Muscle of arm (tissue), 12 donors: Measurements from ENCODE around the gene LTB4R2. TPM values are rescaled to one million over a fixed set of nuclear protein-coding genes. Genes with fewer than 3 reads are reported as not detected.

ENCODE experiments used
- DNase-seq: peaks from one replicate; pipeline ENCODE4 v3.0.0-alpha.2; 2013
- polyA plus RNA-seq, 12 donors: library from polyadenylated mRNA; unstranded; fragments of 120-200 nt; gene quantifications; one replicate each; pipeline ENCODE4 v1.2.1, GENCODE V29; 2013; ENCODE audit not compliant: insufficient read length in 12 of 12

The LTB4R2 gene
- polyA plus RNA-seq, 12 donors, result 1.6 to 7.2 (median 2.7) TPM; not detected in 1

DNA sequence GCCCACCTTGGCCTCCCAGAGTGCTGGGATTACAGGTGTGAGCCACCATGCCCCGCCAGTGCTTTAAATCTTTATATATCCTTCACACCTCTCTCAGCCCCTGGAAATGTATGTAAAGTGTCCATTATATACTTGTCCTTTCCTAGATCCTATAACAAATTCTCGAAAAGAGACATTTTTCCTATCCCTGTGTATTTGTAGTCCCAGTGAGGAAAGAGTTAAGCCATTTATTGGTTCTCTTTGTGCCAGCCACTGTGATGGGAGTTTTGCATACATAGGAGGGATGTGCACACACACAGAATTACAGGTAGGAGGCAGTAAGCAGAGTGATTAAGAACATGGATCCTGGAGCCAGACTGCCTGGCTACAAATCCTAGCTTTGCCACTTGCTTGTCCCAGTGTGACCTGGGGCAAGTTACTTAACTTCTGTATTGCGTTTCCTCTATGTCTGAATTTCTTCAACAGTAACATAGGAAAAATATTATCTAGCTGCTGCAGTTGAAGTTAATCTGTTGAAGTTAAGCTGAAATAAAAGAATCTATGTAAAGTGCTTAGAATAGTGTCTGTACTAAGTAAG is 36.4 kb upstream of the LTB4R2 start:
- DNase-seq, result no peak

DNA sequence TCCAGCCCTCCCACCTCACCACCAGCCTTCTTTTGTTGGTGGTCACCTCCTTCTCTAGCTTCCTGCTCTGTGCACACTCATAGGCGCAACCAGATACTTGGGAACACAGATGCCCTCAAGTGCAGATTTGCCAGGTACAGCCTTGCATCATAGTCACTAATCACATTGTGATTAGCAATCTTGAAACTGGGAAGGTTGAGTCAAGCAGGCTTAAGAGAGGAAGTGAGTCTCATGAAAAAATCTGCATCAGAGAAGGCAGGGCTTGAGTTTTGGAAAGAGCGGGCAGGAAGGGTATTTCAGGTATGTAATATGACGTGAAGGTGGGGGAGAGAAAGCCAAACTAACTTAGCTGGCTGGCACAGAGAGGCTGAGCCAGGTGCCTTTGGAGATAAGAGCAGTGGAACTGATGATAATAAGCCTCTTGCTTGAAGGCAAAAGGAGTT is 35.8 kb upstream of the LTB4R2 start:
- no peak for DNase-seq

DNA sequence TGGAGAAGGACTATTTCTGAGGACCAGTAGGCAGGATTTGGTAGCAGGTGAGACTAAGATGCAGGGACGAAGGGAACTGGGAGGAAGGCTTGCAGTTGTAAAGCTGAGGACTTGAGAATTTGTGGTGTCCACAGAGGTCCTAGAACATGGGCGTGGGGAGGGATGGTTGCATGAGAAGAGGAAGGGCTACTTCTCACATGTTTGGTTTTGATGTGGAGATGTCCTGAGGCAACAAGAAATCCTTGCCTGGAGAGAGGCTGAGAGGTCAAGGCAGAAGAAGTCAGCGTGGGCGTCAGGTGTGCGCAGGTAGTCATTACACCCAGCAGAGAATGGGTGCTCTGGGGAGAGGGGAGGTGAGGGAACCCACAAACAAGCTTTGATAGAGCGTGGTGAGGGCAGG is 32.9 kb upstream of the LTB4R2 start:
- DNase-seq, result no peak

DNA sequence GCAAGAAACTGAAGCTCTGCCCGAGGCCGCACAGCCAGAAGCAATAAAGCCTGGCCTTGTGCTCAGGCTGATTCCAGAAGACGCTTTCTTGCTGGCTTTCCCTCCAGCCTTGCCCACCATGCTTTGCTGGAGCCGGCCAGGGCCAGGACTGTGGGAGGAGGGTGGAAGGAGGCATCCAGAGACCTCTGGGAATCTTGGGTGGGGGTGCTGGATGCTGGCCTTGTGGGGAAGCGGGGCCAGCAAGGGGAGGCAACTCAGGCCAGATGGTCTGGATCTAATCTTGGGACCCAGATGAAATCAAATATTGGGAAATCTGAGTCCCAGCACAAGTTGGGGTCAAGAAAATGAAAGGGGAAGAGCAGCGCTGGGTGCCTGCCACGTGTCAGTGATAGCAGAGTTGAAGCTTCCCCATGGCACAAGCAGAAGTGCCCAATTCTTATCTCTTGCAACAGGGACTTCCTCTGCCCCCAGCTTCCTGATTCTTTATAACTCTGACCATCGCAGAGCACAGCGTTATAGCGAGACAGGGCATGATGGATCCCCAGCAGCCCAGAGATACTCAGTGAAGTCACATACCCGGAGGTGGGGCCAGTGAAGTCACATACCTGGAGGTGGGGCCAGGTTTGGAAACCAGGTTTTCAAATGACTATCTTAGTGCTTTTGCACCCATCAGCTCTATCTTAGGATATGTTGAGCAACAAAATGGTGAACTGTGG is 32.2 kb upstream of the LTB4R2 start:
- no peak for DNase-seq

DNA sequence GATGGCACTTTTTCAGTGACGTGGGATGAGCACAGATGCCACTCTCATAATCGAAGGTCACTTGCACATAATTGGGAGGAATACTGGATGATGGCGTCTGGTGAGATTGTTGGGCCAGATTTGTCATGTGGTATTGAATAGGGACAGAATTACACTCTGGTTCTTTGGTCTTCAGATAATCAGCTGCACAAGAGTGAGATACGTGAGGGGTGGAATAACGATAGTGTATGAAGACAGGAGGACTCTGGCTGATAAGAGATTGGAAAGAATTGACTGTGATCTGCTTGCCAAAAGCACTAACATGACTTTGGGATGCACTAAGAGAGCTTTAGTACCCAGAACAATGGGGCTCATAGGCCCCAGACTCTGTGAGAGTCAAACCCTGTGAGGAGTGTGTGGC is 31.5 kb upstream of the LTB4R2 start:
- DNase-seq, result no peak

DNA sequence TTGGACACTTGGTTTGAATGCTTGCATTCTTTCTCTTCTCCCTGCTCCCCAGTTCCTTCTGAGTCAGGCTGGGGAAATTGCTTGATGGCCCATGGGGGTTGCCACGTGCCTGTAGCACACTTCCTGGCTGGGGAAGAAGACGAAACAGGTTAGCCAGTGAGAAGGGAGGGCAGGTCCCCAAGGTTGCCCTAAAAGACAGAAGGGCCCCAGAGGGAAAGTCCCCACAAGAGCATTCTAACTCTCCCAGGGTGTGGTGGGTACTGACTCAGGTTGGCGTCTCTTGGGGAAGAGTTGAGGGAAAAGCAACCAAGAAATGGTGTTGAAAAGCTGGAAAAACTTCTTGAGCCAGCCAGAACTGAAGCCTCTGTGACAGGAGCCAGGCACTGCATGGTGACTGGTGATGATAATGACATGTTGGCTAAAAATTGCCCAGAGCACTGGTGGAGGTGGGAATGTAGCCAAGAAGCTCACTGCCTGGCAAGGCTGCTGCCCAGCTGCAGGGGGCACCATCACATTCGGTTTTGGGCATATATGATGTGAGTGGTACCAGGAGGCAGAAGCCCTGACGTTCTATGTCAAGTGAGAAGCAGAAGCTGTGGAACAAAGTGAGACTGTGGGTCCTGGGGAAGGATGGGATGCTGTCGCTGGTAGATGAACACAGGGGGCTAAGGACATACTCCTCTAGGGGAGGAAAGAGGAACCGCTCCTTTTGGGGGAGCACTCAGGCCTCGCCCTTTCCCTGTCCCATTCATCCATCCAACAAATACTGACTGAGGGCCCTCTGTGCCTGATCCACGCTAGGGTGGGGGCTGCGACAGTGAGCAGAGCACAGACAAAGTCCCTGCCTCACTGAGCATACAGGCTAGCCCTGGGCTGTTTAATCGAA is 30.4 kb upstream of the LTB4R2 start:
- DNase-seq, result no peak

DNA sequence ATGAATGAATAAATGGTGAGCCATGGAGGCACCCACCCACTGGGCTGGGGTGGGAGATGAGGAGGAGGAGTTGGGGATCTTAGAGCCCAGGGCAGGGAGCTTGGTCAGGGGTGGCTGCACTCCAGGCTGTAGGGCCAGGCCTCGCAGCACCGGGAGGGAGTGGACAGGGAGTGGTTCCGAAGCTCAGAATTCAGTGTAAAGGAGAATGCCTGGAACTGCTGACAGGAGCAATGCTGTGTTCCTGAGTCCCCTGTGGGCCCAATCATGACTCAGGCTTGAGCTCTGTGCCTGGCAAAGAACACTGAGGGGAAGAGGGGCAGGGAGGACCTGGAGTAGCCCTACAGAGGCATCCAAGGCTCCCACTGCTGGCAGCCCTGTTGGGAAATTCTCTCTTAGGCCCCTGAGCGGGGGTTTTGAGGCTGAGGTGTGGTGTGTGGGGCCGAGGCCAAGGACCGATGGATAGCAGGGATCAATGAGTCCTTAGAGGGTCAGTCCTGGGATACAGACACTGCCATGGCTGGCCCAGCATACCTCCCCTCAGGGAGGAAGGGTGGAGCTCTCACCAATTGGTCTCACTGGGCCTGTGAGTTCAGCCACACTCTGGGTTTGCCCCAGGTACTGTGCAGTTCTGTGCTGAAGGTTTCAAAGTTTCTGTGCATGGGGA is 29.0 kb upstream of the LTB4R2 start:
- no peak for DNase-seq

DNA sequence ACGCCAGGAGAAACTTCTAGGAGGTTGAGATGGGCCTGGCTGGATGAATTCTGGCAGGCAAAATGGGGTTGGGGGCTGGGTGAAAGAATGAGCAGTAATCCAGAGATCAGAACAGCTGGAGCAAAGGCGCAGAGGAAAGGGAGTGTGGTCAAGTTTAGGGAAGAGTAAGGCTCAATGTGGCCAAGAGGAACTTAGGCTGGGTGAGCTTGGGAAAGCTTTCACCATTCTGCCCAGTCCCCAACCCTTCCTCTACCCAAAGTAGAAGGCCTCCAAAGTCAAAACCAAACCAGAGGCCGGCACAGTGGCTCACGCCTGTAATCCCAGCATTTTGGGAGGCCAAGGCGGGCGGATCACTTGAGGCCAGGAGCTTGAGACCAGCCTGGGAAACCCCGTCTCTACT is 28.3 kb upstream of the LTB4R2 start:
- DNase-seq, result no peak

DNA sequence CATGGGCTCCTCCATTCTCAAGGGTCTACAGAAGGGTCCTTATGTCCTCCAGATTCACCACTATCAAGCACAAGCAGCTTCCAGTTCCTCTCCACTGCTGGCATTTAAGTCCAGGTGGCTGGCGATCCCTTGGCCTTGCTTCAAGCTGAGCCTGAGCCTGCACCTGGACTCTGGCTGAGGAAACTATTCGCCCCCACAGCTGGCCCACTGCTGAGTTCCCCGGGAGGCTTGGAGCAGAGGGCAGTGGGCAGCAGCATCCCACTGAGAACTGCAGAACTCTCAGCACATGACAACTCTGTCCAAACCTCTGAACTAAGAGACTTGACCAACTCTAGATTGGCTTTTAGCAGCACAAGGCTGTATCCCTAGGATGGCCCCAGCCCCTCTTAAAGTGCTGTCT is 27.2 kb upstream of the LTB4R2 start:
- no peak for DNase-seq

DNA sequence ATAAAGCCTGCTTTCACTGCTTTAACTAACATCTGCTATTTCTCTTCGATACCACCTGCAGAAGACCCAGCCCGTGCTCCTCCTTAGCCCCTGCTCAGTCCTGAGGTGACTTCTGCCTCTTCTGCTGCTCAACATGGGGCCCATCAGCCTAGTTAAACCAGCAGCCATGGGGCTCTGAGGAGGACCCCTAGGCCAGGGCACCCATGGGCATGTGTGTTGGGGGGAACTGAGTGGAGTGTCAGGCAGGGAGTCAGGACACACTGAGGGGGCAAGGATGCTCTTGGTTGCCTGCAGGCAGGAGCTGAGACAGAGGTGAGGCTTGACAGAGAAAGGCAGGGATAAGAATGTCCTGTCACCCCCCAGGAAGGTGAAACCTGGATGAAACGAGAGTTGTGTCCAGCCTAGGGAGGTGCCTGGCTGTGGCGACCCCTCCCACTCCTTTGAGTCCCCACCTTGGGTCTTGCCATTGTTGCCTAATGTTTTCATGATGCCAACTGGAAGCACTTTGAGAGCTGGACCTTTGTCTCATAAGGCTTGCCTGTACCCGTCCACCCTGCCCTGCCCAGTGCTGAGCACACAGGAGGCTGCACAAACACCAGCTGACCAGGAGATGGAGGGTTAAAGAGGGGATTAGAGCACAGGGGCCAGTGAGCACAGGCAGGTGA is 26.0 kb upstream of the LTB4R2 start:
- DNase-seq, result no peak

DNA sequence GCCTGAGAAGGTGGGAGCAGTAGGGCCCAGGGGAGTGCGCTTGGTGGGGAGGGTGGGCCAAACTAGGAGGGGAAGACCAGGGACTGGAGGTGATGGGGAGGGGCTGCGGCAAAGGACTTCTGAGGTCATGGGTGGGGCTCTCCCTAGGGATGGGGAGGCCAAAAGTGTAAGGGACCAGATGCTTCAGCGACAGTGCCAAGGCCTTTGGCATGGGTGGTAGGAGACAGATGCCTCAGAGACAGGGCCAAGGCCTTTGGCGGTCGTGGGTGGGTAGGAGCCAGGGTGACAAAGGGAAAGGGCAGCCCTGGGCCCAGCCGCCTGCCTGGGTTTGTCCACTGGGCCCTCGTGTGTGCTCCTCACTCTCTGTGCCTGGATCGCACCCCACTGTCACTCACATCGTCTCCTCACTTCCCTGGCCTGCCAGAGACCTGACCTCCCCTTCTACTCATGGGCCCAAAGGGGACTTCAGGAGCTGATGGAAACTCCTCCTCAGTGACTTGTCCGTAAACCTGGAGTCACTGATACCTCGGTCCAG is 25.4 kb upstream of the LTB4R2 start:
- no peak for DNase-seq

DNA sequence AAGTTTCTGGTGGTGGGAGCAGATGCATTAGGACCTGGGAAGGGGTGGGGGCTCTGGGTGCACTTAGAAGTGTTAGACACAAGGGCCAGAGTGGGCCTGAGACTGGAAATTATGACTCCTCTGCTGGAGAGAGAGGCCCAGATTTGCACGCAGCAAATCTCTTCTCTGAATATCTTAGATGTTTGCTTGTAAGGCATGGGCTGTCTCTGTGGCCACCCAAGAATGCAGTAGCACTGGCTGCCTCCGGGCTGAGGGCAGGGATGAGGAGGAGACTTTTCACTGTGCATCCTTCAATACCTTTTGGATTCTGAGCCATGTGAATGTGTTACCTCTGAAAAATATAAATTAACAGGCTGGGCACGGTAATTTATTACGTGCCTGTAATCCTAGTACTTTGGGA is 24.6 kb upstream of the LTB4R2 start:
- DNase-seq, result no peak

DNA sequence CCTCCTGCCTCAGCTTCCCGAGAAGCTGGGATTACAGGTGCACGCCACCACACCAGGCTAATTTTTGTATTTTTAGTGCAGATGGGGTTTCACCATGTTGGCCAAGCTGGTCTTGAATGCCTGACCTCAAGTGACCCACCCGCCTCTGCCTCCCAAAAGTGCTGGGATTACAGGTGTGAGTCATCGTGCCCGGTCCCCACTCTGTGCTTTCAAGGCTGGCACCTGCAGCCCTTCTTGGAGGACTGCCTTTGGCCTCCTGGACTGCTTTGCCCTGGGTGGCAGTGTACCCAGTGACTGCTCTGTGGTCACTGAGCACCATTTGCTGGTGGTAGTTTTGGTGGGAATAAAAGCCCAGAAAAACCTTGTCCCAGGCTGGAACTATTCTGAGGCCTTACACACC is 22.9 kb upstream of the LTB4R2 start:
- DNase-seq, result no peak

DNA sequence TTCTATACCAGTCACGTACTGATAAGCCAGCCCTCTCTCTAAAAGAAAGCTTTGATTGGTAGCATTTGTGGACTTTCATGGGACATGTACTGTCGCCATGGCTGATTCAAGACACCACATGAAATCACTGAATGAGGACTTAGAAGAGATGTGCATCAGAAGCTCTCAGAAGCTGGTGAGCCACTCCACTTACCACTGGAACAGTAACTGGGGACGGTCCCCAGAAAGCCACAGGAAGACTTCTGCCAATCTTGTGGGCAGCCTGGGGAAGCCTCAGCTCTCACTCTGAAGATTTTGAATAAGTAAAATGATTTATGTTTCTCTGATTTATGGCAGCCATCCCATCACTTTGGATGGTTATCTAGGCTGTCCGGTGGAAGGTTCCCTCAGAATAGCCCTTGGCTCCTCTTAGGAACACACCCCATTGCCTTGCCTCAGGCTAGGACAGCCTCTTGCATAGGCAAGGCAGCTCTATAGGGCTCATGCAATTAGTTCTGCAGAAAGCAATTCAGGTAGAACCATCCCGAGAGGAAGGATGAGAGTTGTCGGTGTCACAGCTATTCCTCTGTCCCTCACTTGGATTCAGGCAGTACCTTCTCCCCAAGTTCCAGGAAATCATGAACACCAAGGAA is 20.2 kb upstream of the LTB4R2 start:
- DNase-seq, result no peak

DNA sequence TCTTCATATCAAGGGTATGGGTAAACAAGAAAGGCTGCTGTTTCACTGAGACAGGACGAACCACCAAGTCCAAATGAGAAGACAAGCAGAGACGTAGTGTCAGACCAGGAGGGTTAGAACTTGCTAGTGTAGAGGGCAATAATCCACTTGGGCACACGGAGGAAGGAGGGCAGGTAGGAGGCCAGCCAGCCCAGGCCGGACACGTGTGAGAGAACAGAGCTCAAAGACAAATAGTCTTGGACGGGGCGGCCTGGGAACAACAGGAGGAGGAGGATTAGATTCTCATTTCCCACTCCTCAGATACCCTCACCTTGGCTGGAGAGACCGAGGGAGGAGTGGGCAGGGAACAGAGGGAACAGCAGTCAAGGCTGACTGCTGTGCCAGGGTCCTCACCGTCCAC is 19.2 kb upstream of the LTB4R2 start:
- DNase-seq, result no peak

DNA sequence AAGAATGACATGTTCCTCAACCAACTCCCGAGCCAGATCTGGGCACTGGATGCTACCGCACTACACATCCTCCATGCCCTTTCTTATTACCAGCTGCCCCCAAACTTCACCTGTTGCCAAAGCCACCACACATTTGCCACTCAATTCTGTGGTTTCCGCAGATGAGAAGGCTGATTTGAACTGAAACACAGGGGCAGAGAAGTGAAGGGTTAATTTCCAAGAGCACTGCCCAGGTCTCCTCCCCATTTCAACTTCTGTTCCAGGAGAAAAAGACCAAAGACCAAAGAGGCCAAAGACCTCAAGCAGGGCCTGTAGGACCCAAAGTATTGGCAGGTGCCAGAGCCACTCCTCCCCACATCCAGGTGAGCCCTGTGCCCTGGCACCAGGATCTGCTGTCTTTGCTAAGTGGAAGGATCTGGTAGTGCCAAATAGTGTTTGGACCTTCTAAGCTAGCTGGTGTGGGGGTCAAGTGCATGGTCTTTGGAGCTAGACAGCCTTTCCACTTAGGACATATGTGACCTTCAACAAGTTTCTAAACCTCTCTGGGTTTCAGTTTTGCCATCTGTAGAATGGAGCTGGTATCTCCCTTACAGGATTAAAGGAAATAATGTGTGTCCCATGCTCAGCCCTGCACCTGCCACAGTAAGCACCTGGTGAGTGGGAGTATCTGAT is 18.4 kb upstream of the LTB4R2 start:
- no peak for DNase-seq

DNA sequence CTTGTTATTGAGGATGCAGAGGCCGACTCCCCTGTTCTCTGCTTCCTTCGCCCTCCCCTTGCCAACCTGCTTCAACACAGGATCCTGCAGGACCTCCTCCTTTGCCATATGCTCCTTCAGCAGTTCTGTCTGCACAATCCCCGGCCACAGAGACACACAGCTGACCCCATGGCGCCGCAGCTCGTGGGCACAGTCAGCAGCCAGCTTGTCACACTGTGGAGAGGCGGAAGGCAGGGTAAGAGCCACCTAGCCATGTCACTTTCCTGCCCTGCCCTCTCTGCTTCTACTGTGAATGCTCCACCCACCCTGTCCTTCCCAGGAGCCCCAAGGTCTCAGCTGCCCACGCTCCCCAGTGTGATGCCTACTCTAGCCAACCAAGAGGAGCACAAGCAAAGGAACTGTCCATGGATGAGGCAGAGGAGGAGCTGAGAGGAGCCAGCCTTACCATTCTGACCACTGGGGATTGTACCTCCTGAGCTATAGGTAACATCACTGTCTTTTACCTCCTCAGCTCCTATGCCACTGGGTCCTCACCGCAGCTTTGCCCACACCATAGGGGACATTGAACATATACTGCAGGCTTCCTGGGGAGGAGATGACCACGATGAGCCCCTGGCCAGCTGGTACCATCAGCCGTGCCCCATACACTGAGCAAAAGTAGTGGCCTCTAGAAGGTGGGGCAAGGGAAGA is 17.7 kb upstream of the LTB4R2 start:
- DNase-seq, result no peak

DNA sequence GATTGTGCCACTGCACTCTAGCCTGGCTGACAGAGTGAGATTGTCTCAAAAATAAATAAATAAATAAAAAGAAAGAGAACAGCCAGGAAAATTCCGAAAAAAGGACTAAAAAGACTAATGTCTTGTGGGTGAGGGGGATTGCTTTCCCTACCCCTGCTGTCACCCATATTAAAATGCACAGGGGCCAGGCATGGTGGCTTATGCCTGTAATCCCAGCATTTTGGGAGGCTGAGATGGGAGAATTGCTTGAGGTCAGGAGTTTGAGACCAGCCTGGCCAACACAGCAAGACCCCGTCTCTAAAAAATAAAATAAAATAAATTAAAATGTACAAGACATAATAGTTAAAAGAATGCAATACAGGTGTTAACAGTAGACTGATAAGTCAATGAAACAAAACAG is 16.4 kb upstream of the LTB4R2 start:
- DNase-seq, result no peak

DNA sequence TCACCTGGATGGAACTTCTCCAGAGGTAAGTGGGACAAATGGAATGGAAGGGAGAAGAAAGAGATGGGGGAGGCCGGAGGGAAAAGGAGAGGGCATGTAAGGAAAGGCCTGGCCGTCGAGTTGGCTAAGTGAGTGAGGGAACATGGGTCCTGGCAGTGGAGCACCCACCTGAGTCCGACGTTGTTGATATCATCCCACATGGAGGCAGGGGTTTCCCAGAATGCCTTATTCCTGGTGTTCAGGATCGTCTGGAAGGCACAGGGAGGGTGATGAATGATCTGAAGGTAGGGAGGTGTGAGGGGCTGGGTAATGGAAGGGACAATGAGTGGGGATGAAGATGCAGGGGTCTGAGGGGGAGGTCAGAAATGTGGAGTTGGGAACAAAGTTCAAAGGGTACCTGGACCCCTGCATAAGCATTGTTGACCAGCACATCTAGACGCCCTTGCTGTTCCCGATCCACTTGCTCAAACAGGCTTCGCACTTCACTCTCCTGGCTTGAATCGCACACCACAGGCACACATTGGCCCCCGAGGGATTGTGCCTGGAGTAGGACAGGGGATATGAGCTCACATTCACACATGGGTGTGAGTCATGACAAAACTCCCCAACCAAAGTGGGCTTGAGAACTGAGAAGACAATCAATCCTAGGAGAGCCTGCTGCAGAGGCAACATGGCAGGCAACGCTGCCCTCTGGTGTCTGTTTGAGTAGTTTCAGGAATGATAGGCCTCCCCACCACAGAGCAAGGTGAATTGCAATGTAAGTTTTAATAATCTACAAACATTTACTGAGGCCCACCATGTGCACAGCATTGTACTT is 13.4 kb upstream of the LTB4R2 start:
- DNase-seq, result peak; percentile 64
